ENCODE measurements around the gene GRXCR2. TPM values are rescaled to one million over a fixed set of nuclear protein-coding genes. Genes with fewer than 3 reads are reported as not detected.
A peak's percentile ranks its signal among the peaks of the same experiment; 100 is the strongest.

GRXCR2 gene
- total and polyA plus RNA-seq, 2 of the 13 experiments (the other 11 are each of a cell fraction or from before 2014, with no cell fraction given), result not detected

- TF ChIP-seq DZIP1 (CRISPR knock-in tag; IDR thresholded peaks at IDR 0.05) (no peak; the same call in 1 of the 2 replicates), ZNF615 (CRISPR knock-in tag; IDR thresholded peaks at IDR 0.05; ENCODE audit: borderline replicate concordance) (0 out of 2 replicates have a peak, but pooled peaks have one; percentile 11), FOXC1 (CRISPR knock-in tag; IDR thresholded peaks at IDR 0.05; ENCODE audit: borderline replicate concordance) (peak; percentile 59; the same call in 1 of the 2 replicates), KDM5A (IDR thresholded peaks at IDR 0.05; ENCODE audit: borderline replicate concordance, low read length) (no peak; the same call in 1 of the 2 replicates), SP2 (CRISPR knock-in tag; IDR thresholded peaks at IDR 0.05) (no peak), ZHX1 (CRISPR knock-in tag; IDR thresholded peaks at IDR 0.05; ENCODE audit: low read depth) (peak; percentile 37; the same call in 1 of the 2 replicates), NRL (CRISPR knock-in tag; IDR thresholded peaks at IDR 0.05; ENCODE audit: borderline replicate concordance) (peak; percentile 65; the same call in 1 of the 2 replicates), ZNF136 (CRISPR knock-in tag; IDR thresholded peaks at IDR 0.05; ENCODE audit: low read depth) (0 out of 2 replicates have a peak, but pooled peaks have one; percentile 30), ZNF274 (CRISPR knock-in tag; IDR thresholded peaks at IDR 0.05) (peak; percentile 61), UBTF (CRISPR knock-in tag; IDR thresholded peaks at IDR 0.05) (peak; percentile 97), ZNF839 (CRISPR knock-in tag; IDR thresholded peaks at IDR 0.05; ENCODE audit: borderline replicate concordance) (no peak), FOXO4 (CRISPR knock-in tag; conservative IDR thresholded peaks at IDR 0.05) (0 out of 2 replicates have a peak, but pooled peaks have one; percentile 88), YEATS4 (CRISPR knock-in tag; IDR thresholded peaks at IDR 0.05; ENCODE audit: borderline replicate concordance) (peak; percentile 95), BRCA1 (CRISPR knock-in tag; IDR thresholded peaks at IDR 0.05) (peak; percentile 85; the same call in 1 of the 2 replicates), ZNF34 (CRISPR knock-in tag; IDR thresholded peaks at IDR 0.05; ENCODE audit: borderline replicate concordance) (peak; percentile 60; the same call in 1 of the 2 replicates), KAT8 (CRISPR knock-in tag; IDR thresholded peaks at IDR 0.05) (peak; percentile 90)
These were observed 37.6 kb downstream of the GRXCR2 start, which contains the start of gene PRELID2 (continued) for GRCh38 chr5:145834917-145835847.
